Prostate gland (tissue), 2 donors: ENCODE measurements around the gene SRD5A1.

Experiments used
- POLR2A ChIP-seq: fragments of 450-650 bp; IDR thresholded peaks from one replicate; pipeline ENCODE4 v1.6.1; 2016; ENCODE audit warnings: antibody characterized with exemption, mild to moderate bottlenecking
- TF ChIP-seq, protein P1 (sequence below), 4 experiments: fragments of 200-600 bp in 2 of 4; fragments of 450-650 bp in 2 of 4; sonication (generic) in 2 of 4; IDR thresholded peaks; 1 replicate in 3 of 4; 2 replicates in 1 of 4; pipeline ENCODE4 v1.5.1; 2016 to 2019; ENCODE audit warnings: antibody characterized with exemption in 4 of 4, mild to moderate bottlenecking in 2 of 4, moderate library complexity in 2 of 4

DNA sequence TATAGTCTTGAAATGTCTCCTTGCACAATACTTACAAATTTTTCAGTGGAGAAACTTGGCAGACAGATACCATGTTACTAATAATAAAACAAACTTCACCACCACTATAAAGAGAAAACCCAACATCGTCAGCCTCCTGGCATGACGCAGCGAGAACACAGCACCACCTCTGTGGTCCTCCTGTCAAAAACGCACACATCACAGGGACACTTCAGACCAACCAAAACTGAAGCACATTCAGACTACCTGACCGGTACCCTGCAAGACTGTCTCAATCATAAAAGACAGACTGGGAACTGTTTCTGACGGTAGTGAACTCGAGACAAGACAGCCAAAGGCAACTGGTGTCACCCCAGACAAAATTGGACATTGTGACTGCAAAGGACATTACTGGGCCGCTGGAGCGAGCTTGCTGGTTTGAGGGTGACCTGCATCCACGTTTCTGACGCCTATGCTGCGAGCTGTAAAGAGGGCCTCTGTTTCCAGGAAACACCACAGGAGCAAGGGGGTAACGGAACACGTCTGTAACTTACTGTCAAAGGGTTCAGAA is 34.8 kb upstream of the SRD5A1 start:
- TF ChIP-seq, protein P1, sequence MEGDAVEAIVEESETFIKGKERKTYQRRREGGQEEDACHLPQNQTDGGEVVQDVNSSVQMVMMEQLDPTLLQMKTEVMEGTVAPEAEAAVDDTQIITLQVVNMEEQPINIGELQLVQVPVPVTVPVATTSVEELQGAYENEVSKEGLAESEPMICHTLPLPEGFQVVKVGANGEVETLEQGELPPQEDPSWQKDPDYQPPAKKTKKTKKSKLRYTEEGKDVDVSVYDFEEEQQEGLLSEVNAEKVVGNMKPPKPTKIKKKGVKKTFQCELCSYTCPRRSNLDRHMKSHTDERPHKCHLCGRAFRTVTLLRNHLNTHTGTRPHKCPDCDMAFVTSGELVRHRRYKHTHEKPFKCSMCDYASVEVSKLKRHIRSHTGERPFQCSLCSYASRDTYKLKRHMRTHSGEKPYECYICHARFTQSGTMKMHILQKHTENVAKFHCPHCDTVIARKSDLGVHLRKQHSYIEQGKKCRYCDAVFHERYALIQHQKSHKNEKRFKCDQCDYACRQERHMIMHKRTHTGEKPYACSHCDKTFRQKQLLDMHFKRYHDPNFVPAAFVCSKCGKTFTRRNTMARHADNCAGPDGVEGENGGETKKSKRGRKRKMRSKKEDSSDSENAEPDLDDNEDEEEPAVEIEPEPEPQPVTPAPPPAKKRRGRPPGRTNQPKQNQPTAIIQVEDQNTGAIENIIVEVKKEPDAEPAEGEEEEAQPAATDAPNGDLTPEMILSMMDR (IDR thresholded peaks at IDR 0.05): no peak
- TF ChIP-seq POLR2A: no peak
